Esophagus muscularis mucosa (tissue), 4 donors: Measurements from ENCODE around the gene ERI2.

Source experiments
- CTCF ChIP-seq, 3 experiments: fragments of 200-600 bp in 2 of 3; fragments of 450-650 bp in 1 of 3; sonication (generic) in 2 of 3; IDR thresholded peaks; one replicate each; pipeline ENCODE4 v1.5.1; 2017 to 2019; ENCODE audit warnings: antibody characterized with exemption in 3 of 3, mild to moderate bottlenecking in 2 of 3, moderate library complexity in 1 of 3
- EP300 ChIP-seq: sonication (generic); formaldehyde crosslinking; IDR thresholded peaks from one replicate; pipeline ENCODE4 v1.6.1; 2017; ENCODE audit warnings: antibody characterized with exemption
- POLR2A ChIP-seq: fragments of 450-650 bp; IDR thresholded peaks from one replicate; pipeline ENCODE4 v1.6.1; 2017; ENCODE audit warnings: antibody characterized with exemption, moderate library complexity, mild to moderate bottlenecking, low read depth
- POLR2AphosphoS5 ChIP-seq, 2 donors: sonication (generic); formaldehyde crosslinking; IDR thresholded peaks; one replicate each; pipeline ENCODE4 v1.6.1; 2017; ENCODE audit warnings: antibody characterized with exemption in 2 of 2

DNA sequence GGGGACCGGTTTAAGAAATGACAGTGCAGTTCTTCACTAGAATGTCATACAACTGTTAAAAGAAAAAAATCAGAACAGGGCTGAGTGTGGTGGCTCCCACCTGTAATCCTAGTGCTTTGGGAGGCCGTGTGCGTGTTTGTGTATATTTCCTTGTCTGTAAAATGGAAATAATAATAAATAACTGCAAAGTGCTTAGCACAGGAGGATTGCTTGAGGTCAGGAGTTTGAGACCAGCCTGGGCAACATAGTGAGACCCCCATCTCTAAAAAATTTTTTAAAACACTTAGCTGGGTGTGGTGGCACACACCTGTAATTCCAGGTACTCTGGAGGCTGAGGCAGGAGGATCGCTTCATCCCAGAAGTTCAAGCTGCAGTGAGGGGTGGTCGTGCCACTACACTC lies 40.0 kb downstream of the ERI2 start:
- TF ChIP-seq POLR2AphosphoS5 (IDR thresholded peaks at IDR 0.05) = no peak
- TF ChIP-seq CTCF (IDR thresholded peaks at IDR 0.05) = no peak
- no peak for TF ChIP-seq POLR2A
- no peak for TF ChIP-seq EP300
